IMR-90 (cell line): ENCODE results near the gene SERPINB3.

Experiments used
- CTCF ChIP-seq: conservative IDR thresholded peaks from 2 replicates; pipeline ENCODE4 v1.5.1; 2012; ENCODE audit warnings: mild to moderate bottlenecking, low read depth, low read length, improper control_type of control experiment
- ELK1 ChIP-seq: fragments of 150-350 bp; IDR thresholded peaks from 2 replicates; pipeline ENCODE4 v1.6.1; 2016; ENCODE audit warnings: low read depth, mild to moderate bottlenecking, low read length, moderate library complexity, borderline replicate concordance
- RAD21 ChIP-seq: IDR thresholded peaks from 2 replicates; pipeline ENCODE4 v1.6.1; 2012; ENCODE audit warnings: low read length, improper control_type of control experiment
- TF ChIP-seq, protein P1 (sequence below): fragments of 150-350 bp; IDR thresholded peaks from 2 replicates; pipeline ENCODE4 v1.6.1; 2017; ENCODE audit warnings: mild to moderate bottlenecking, antibody characterized with exemption, low read length, low read depth

DNA sequence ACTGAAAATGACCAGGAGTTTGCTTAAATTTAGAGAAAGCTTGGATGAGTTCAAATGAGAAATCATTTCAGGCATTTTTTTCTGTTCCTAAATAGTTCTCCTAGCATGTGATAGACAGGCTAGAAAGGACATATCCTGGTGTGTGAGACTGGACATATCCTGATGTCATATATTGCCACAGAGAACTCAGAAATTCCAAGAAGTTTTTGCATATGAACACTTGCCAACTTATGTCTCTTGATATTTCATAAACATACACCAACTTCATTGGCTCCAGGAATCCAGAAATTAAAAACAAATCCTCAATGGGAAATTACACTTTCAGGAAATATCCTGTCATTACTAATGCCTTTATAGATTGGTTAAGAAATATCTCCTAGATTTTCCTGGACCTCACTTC, 14.8 kb downstream of the SERPINB3 start:
- no peak for TF ChIP-seq CTCF
- no peak for TF ChIP-seq ELK1
- no peak for TF ChIP-seq RAD21
- TF ChIP-seq, protein P1, sequence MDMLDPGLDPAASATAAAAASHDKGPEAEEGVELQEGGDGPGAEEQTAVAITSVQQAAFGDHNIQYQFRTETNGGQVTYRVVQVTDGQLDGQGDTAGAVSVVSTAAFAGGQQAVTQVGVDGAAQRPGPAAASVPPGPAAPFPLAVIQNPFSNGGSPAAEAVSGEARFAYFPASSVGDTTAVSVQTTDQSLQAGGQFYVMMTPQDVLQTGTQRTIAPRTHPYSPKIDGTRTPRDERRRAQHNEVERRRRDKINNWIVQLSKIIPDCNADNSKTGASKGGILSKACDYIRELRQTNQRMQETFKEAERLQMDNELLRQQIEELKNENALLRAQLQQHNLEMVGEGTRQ: no peak
